CD4-positive, CD25-positive, alpha-beta regulatory T cell (primary cell): ENCODE data around the gene ZKSCAN1. TPM values are rescaled to one million over a fixed set of nuclear protein-coding genes. Genes with fewer than 3 reads are reported as not detected.
"Not testable (repeated sequence)": the region's sequence is repeated elsewhere in the genome, so short reads cannot be mapped to it uniquely, and the experiment has no call there.

ENCODE experiments used
- ATAC-seq, 2 donors: fragments of 150-1000 bp; cut with Tn5 transposase; one replicate each; pipeline ENCODE4 v1.10.0; 2021; ENCODE audit warnings: low read depth in 2 of 2, moderate number of reproducible peaks in 2 of 2, moderate library complexity in 1 of 2
- DNase-seq, 3 donors: peaks; one replicate each; pipeline versions ENCODE4 v3.0.0 to v3.0.0-alpha.2; 2012 to 2022; ENCODE audit warnings: mixed read lengths in 1 of 3
- H3K27ac ChIP-seq: one replicate; pipeline ENCODE4 v1.7.0; 2013; ENCODE audit warnings: mild to moderate bottlenecking, low read length; ENCODE audit not compliant: insufficient read depth, poor library complexity, severe bottlenecking
- H3K27me3 ChIP-seq: one replicate; pipeline ENCODE4 v1.7.0; 2013; ENCODE audit warnings: low read length; ENCODE audit not compliant: control insufficient read depth, insufficient read depth
- H3K36me3 ChIP-seq: one replicate; pipeline ENCODE4 v1.7.0; 2013; ENCODE audit warnings: mild to moderate bottlenecking, low read length, moderate library complexity; ENCODE audit not compliant: control insufficient read depth, insufficient read depth
- H3K4me1 ChIP-seq: 2 replicates; pipeline ENCODE4 v1.7.0; 2013; ENCODE audit warnings: mild to moderate bottlenecking, low read length; ENCODE audit not compliant: insufficient read depth, control insufficient read depth, poor library complexity, severe bottlenecking
- H3K4me3 ChIP-seq: one replicate; pipeline ENCODE4 v1.7.0; 2013; ENCODE audit warnings: low read depth, mild to moderate bottlenecking, low read length, moderate library complexity
- H3K9me3 ChIP-seq, 2 experiments: 1 replicate in 1 of 2; 2 replicates in 1 of 2; pipeline ENCODE4 v1.7.0; 2013; ENCODE audit warnings: low read length in 2 of 2, mild to moderate bottlenecking in 1 of 2, moderate library complexity in 1 of 2; ENCODE audit not compliant: control insufficient read depth in 2 of 2
- H3K27ac Mint-ChIP-seq, 3 donors: one replicate each; pipeline ENCODE4 v1.8.0; 2020 to 2022; ENCODE audit warnings: mild to moderate bottlenecking in 3 of 3, mixed read lengths in 3 of 3, moderate library complexity in 2 of 3
- H3K27me3 Mint-ChIP-seq: one replicate; pipeline ENCODE4 v1.8.0; 2022; ENCODE audit warnings: mild to moderate bottlenecking, mixed read lengths
- H3K36me3 Mint-ChIP-seq: one replicate; pipeline ENCODE4 v1.8.0; 2020; ENCODE audit warnings: mixed read lengths
- H3K4me1 Mint-ChIP-seq, 4 donors: one replicate each; pipeline ENCODE4 v1.8.0; 2020 to 2022; ENCODE audit warnings: mixed read lengths in 4 of 4, mild to moderate bottlenecking in 1 of 4
- H3K4me3 Mint-ChIP-seq, 4 donors: one replicate each; pipeline ENCODE4 v1.8.0; 2020 to 2022; ENCODE audit warnings: mild to moderate bottlenecking in 4 of 4, mixed read lengths in 4 of 4, moderate library complexity in 3 of 4
- H3K9me3 Mint-ChIP-seq, 7 donors: one replicate each; pipeline ENCODE4 v1.8.0; 2020 to 2022; ENCODE audit warnings: mixed read lengths in 7 of 7, mild to moderate bottlenecking in 3 of 7, moderate library complexity in 2 of 7
- polyA plus RNA-seq, 4 donors: library from polyadenylated mRNA; unstranded; fragments of 300-500 nt; fragmentation: Illumina TruSeq; gene quantifications; one replicate each; pipeline ENCODE4 v1.2.3, GENCODE V29; 2021
- total RNA-seq: library from RNA; stranded (reverse); gene quantifications from one replicate; pipeline ENCODE4 v1.2.3, GENCODE V29; 2022

The ZKSCAN1 gene
- total RNA-seq (57.8 TPM), polyA plus RNA-seq (10 to 100 TPM; 21.6 to 27.7 (median 26.8) TPM)

- H3K4me1 Mint-ChIP-seq = peaks cover 11 to 52% (median 32%) of the 10 kb centered on the region in 4 donors
- peaks cover 5% of the 10 kb centered on the region for H3K36me3 Mint-ChIP-seq
Observed at GRCh38 chr7:100015232-100016214, at the start of gene ZKSCAN1. Gene ZKSCAN1, plus strand, starts transcription at chr7:100015596. Its CDS starts 7,911 bp downstream, at chr7:100023507.

DNA sequence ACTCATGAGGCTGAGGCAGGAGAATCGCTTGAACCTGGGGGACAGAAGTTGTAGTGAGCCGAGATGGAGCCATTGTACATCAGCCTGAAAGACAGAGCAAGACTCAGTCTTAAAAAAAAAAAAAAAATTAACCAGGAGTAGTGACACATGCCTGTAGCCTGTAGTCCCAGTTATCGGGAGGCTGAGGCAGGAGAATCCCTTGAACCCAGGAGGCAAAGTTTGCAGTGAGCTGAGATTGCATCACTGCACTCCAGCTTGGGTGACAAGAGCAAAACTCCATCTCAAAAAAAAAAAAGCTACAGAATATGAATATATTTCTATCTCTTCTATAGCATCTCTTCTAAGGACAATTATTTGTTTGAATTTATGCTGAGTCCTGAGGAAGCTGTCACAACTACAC, 46.1 kb upstream of the ZKSCAN1 start:
- H3K36me3 Mint-ChIP-seq = no peaks in the 10 kb centered on the region
- DNase-seq = no peak
- ATAC-seq = no peak
- no peak overlapping the region for H3K27ac ChIP-seq
- H3K4me3 ChIP-seq = no peak overlapping the region
- H3K4me3 Mint-ChIP-seq = no peak overlapping the region
- H3K9me3 Mint-ChIP-seq = no peaks in the 10 kb centered on the region
- no peaks in the 10 kb centered on the region for H3K36me3 ChIP-seq
- H3K27me3 Mint-ChIP-seq = peaks cover 15% of the 10 kb centered on the region
- H3K27ac Mint-ChIP-seq = no peak overlapping the region
- H3K27me3 ChIP-seq = peaks cover 2% of the 10 kb centered on the region
- H3K4me1 Mint-ChIP-seq = no peaks in the 10 kb centered on the region
- H3K4me1 ChIP-seq = no peaks in the 10 kb centered on the region
- no peaks in the 10 kb centered on the region for H3K9me3 ChIP-seq

More at GRCh38 chr7:100015232-100016214, at the start of gene ZKSCAN1:
- Histone ChIP-seq H3K4me1 (peaks cover 18% of the 10 kb centered on the region), H3K36me3 (peaks cover 8% of the 10 kb centered on the region), H3K27ac (peak within 1 kb of the TSS; percentile 90), H3K9me3 (no peaks in the 10 kb centered on the region), H3K4me3 (peak within 1 kb of the TSS; percentile 98), H3K27me3 (no peaks in the 10 kb centered on the region)
- no peaks in the 10 kb centered on the region for H3K9me3 Mint-ChIP-seq
- peak within 1 kb of the TSS; percentile 95 to 98 (median 97) for H3K4me3 Mint-ChIP-seq
- H3K27ac Mint-ChIP-seq = peak within 1 kb of the TSS; percentile 96 to 98 (median 97)
- H3K27me3 Mint-ChIP-seq = no peaks in the 10 kb centered on the region
- ATAC-seq (peak; percentile 98), DNase-seq (peak; percentile 79 to 95 (median 84))

GRCh38 chr7:99969813-99970212, 45.6 kb upstream of the ZKSCAN1 start:
- not testable (repeated sequence) for H3K27ac ChIP-seq, H3K36me3 Mint-ChIP-seq, H3K9me3 ChIP-seq, H3K27me3 ChIP-seq, H3K4me3 ChIP-seq, H3K9me3 Mint-ChIP-seq, H3K4me1 Mint-ChIP-seq, H3K36me3 ChIP-seq, DNase-seq, H3K27ac Mint-ChIP-seq, H3K4me1 ChIP-seq, ATAC-seq, H3K4me3 Mint-ChIP-seq
- H3K27me3 Mint-ChIP-seq = peaks cover 12% of the 10 kb centered on the region

DNA sequence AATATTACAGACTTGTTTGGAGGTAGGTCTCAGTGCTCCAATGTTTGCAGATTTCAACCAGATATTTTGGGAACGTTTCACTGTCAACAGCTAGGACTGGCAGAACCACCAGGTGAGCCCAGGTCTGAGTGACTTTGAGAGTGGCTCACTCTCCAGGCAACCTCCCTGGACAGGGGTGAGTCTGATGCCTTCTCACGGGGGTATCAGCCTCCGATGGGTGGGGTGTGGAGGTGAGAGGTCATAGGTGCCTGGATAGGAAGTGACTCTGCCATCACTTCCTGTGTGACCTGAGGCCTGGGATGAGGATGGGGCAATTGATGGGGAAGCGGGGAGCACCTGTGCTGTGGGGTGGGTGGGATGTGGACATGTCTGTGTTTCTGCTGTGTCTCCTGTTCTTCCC, 44.2 kb upstream of the ZKSCAN1 start:
- ATAC-seq = no peak
- H3K36me3 Mint-ChIP-seq = no peaks in the 10 kb centered on the region
- H3K27me3 Mint-ChIP-seq = peaks cover 22% of the 10 kb centered on the region
- Histone ChIP-seq H3K9me3 (no peaks in the 10 kb centered on the region), H3K27ac (no peak overlapping the region), H3K4me3 (no peak overlapping the region), H3K4me1 (no peaks in the 10 kb centered on the region), H3K36me3 (no peaks in the 10 kb centered on the region), H3K27me3 (no peaks in the 10 kb centered on the region)
- H3K27ac Mint-ChIP-seq = no peak overlapping the region
- H3K9me3 Mint-ChIP-seq = no peaks in the 10 kb centered on the region
- H3K4me1 Mint-ChIP-seq = no peaks in the 10 kb centered on the region
- DNase-seq = no peak
- H3K4me3 Mint-ChIP-seq = no peak overlapping the region

DNA sequence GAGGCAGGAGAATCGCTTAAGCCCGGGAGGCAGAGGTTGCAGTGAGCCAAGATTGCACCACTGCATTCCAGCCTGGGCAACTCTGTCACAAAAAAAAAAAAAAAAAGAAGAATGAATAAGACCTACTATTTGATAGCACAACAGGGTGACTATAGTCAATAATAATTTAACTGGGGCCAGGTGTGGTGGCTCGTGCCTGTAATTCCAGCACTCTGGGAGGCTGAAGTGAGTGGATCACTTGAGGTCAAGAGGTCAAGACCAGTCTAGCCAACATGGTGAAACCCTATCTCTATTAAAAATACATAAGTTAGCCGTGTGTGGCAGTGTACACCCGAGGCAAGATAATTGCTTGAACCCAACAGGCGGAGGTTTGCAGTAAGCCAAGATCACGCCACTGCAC, 41.6 kb upstream of the ZKSCAN1 start:
- not testable (repeated sequence) for H3K27ac Mint-ChIP-seq, H3K27ac ChIP-seq, H3K9me3 ChIP-seq, H3K4me3 Mint-ChIP-seq, H3K9me3 Mint-ChIP-seq, DNase-seq, H3K4me3 ChIP-seq, H3K36me3 ChIP-seq, ATAC-seq, H3K36me3 Mint-ChIP-seq, H3K4me1 Mint-ChIP-seq, H3K4me1 ChIP-seq, H3K27me3 ChIP-seq
- H3K27me3 Mint-ChIP-seq = peaks cover 22% of the 10 kb centered on the region

- Mint-ChIP-seq H3K9me3 (no peaks in the 10 kb centered on the region), H3K27me3 (peaks cover 28% of the 10 kb centered on the region), H3K27ac (no peak overlapping the region), H3K4me1 (peaks cover 0 to 1% (median 0%) of the 10 kb centered on the region in 4 donors), H3K4me3 (no peak overlapping the region), H3K36me3 (no peaks in the 10 kb centered on the region)
- no peaks in the 10 kb centered on the region for H3K36me3 ChIP-seq
- no peak overlapping the region for H3K27ac ChIP-seq
- no peak overlapping the region for H3K4me3 ChIP-seq
- DNase-seq = no peak
- no peaks in the 10 kb centered on the region for H3K9me3 ChIP-seq
- H3K27me3 ChIP-seq = no peaks in the 10 kb centered on the region
- peaks cover under 1% of the 10 kb centered on the region for H3K4me1 ChIP-seq
- no peak for ATAC-seq
Observed at GRCh38 chr7:99974681-99975080, 40.7 kb upstream of the ZKSCAN1 start.

GRCh38 chr7:99975782-99976521, 39.4 kb upstream of the ZKSCAN1 start, which contains the start of gene AZGP1:
Gene AZGP1, minus strand, starts transcription at chr7:99976031. Its CDS starts 11 bp downstream, at chr7:99976020.
- peak in 1 of 3 donors; percentile 12 for DNase-seq
- H3K27ac ChIP-seq = no peak within 1 kb of the TSS
- Mint-ChIP-seq H3K4me3 (no peak within 1 kb of the TSS), H3K9me3 (no peaks in the 10 kb centered on the region), H3K4me1 (peaks cover 0 to 3% (median 0%) of the 10 kb centered on the region in 4 donors), H3K27ac (peak within 1 kb of the TSS in 1 of 3 donors; percentile 66), H3K27me3 (peaks cover 32% of the 10 kb centered on the region), H3K36me3 (no peaks in the 10 kb centered on the region)
- H3K36me3 ChIP-seq = no peaks in the 10 kb centered on the region
- H3K4me1 ChIP-seq = peaks cover 3% of the 10 kb centered on the region
- ATAC-seq = peak in 1 of 2 donors; percentile 18
- H3K9me3 ChIP-seq = no peaks in the 10 kb centered on the region
- H3K4me3 ChIP-seq = no peak within 1 kb of the TSS
- H3K27me3 ChIP-seq = no peaks in the 10 kb centered on the region
